ENCODE measurements around the gene TNFSF9.

Gene TNFSF9

GRCh38 chr19:6530386-6531162 lies at the start of gene TNFSF9:
TSS of gene TNFSF9 (plus strand) at chr19:6531026. CDS start at chr19:6531037, 11 bp downstream.
- DNase-seq = peak; percentile 46

- DNase-seq = no peak
Measured at GRCh38 chr19:6481541-6482342, 49.1 kb upstream of the TNFSF9 start, which contains the start of gene DENND1C. TSS of gene DENND1C (minus strand) at chr19:6481787. CDS start at chr19:6481695, 92 bp downstream.

GRCh38 chr19:6482343-6482686 lies 48.5 kb upstream of the TNFSF9 start:
- DNase-seq = no peak

GRCh38 chr19:6483235-6483634 lies 47.6 kb upstream of the TNFSF9 start:
- DNase-seq = no peak

- no peak for DNase-seq
Measured at GRCh38 chr19:6484230-6484629, 46.6 kb upstream of the TNFSF9 start.

GRCh38 chr19:6484831-6485230 lies 46.0 kb upstream of the TNFSF9 start:
- DNase-seq = no peak

- DNase-seq = no peak
Measured at GRCh38 chr19:6489278-6490061, 41.4 kb upstream of the TNFSF9 start.

GRCh38 chr19:6490134-6490533 lies 40.7 kb upstream of the TNFSF9 start:
- no peak for DNase-seq

- DNase-seq = no peak
Measured at GRCh38 chr19:6491802-6492592, 38.8 kb upstream of the TNFSF9 start.

- DNase-seq = no peak
Measured at GRCh38 chr19:6494438-6495036, 36.3 kb upstream of the TNFSF9 start.

- no peak for DNase-seq
Measured at GRCh38 chr19:6495947-6496346, 34.9 kb upstream of the TNFSF9 start.

GRCh38 chr19:6498294-6499036 lies 32.4 kb upstream of the TNFSF9 start:
- DNase-seq = no peak

- DNase-seq = no peak
Measured at GRCh38 chr19:6499052-6499790, 31.6 kb upstream of the TNFSF9 start.

- no peak for DNase-seq
Measured at GRCh38 chr19:6500837-6501739, 29.7 kb upstream of the TNFSF9 start.

- no peak for DNase-seq
Measured at GRCh38 chr19:6501740-6502648, 28.8 kb upstream of the TNFSF9 start, which contains the start of gene TUBB4A. TSS of gene TUBB4A (minus strand) at chr19:6502309. CDS start at chr19:6502212, 97 bp downstream.

GRCh38 chr19:6503407-6504201 lies 27.2 kb upstream of the TNFSF9 start:
- DNase-seq = no peak
